HUES64 (cell line): ENCODE results near the gene TPST1.
A peak's percentile ranks its signal among the peaks of the same experiment; 100 is the strongest.

ENCODE experiments used
- H3K27ac ChIP-seq: 2 replicates; pipeline ENCODE4 v1.7.0; 2013; ENCODE audit warnings: low read depth, low read length, inconsistent platforms
- H3K27me3 ChIP-seq: 2 replicates; pipeline ENCODE4 v1.6.1; 2013; ENCODE audit warnings: mild to moderate bottlenecking, low read length; ENCODE audit not compliant: insufficient read depth
- H3K36me3 ChIP-seq: 2 replicates; pipeline ENCODE4 v1.6.1; 2013; ENCODE audit warnings: mild to moderate bottlenecking, low read length; ENCODE audit not compliant: insufficient read depth
- H3K4me1 ChIP-seq: 2 replicates; pipeline ENCODE4 v1.6.1; 2013; ENCODE audit warnings: mild to moderate bottlenecking, low read length, moderate library complexity; ENCODE audit not compliant: insufficient read depth
- H3K4me3 ChIP-seq: 2 replicates; pipeline ENCODE4 v1.5.1; 2013; ENCODE audit warnings: mild to moderate bottlenecking, low read length, moderate library complexity
- H3K9ac ChIP-seq: 2 replicates; pipeline ENCODE4 v1.6.1; 2013; ENCODE audit warnings: mild to moderate bottlenecking, low read depth, low read length
- H3K9me3 ChIP-seq: 2 replicates; pipeline ENCODE4 v1.6.1; 2013; ENCODE audit warnings: low read depth, low read length; ENCODE audit not compliant: insufficient read depth
- WGBS: fragments of 150-250, 120-280 bp; methylation state at CpG from one replicate; pipeline ENCODE4 v1.1.7; 2013; ENCODE audit warnings: missing lambda C conversion rate; 5-methylcytosine and 5-hydroxymethylcytosine counted together

TPST1 gene

DNA sequence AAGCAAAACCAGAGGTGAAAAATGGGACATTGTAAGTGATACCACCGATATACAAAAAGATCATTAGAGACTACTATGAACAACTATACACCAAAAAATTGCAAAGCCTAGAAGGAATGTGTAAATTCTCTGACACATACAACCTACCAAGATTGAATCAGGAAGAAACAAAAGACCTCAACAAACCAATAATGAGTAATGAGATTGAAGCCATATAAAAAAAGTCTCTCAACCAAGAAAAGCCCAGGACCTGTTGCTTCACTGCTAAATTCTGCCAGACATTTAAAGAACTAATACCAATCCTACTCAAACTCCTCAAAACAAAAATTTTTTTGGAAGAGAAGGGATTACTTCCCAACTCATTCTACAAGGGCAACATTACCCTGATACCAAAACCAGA lies 134.0 kb downstream of the TPST1 start:
- H3K36me3 ChIP-seq, result no peaks in the 10 kb centered on the region
- WGBS, result 100% methylated on average over 1 of the region's 1 CpG
- no peak overlapping the region for H3K27ac ChIP-seq
- peaks cover 16% of the 10 kb centered on the region; the same call in 1 of the 2 replicates for H3K9me3 ChIP-seq
- no peak overlapping the region for H3K9ac ChIP-seq
- H3K27me3 ChIP-seq, result no peaks in the 10 kb centered on the region
- no peak overlapping the region for H3K4me3 ChIP-seq
- H3K4me1 ChIP-seq, result no peaks in the 10 kb centered on the region

DNA sequence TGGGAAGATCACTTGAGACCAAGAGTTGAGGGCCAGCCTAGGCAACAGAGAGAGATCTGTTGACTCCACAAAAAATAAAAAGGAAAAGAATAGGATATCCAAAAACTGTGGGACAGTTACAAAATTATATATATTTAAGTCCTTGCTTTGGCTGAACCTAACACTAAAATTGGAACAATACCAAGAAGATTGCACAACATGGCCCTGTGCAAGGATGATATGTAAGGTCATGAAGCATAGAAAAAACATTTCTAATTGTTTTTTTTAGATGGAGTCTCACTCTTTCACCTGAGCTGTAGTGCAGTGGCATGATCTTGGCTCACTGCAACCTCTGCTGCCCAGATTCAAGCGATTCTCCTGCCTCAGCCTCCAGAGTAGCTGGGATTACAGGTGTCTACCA lies 139.0 kb downstream of the TPST1 start:
- no peak overlapping the region for H3K4me3 ChIP-seq
- no peaks in the 10 kb centered on the region for H3K27me3 ChIP-seq
- WGBS, result 98% methylated on average over 1 of the region's 1 CpG
- no peak overlapping the region for H3K9ac ChIP-seq
- H3K9me3 ChIP-seq, result peaks cover 9% of the 10 kb centered on the region; the same call in 1 of the 2 replicates
- no peak overlapping the region for H3K27ac ChIP-seq
- H3K36me3 ChIP-seq, result no peaks in the 10 kb centered on the region
- H3K4me1 ChIP-seq, result no peaks in the 10 kb centered on the region

DNA sequence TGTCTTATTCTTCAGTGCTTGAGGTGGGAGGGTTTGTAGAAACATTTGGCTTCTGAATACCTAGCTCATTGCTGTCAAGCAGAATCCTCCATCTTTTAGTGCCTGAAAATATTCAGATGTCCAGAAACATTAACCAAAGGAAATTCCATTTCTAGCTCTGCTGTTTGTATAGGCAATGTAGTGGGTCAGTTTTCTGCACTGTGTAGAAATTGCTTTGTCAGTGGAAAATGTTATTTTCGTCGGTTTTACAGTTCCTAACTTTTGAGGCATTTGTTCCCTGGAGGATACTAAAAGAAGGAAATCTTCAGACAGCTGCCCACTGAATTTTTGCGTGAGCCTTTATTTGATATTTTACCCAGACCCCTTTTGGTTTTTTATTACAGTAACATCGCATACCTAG lies 143.4 kb downstream of the TPST1 start:
- H3K9me3 ChIP-seq, result no peaks in the 10 kb centered on the region
- no peak overlapping the region for H3K27ac ChIP-seq
- H3K36me3 ChIP-seq, result no peaks in the 10 kb centered on the region
- peaks cover 8% of the 10 kb centered on the region; the same call in 1 of the 2 replicates for H3K4me1 ChIP-seq
- 77% methylated on average over 3 of the region's 4 CpGs for WGBS
- H3K9ac ChIP-seq, result no peak overlapping the region
- H3K4me3 ChIP-seq, result no peak overlapping the region
- H3K27me3 ChIP-seq, result no peaks in the 10 kb centered on the region

DNA sequence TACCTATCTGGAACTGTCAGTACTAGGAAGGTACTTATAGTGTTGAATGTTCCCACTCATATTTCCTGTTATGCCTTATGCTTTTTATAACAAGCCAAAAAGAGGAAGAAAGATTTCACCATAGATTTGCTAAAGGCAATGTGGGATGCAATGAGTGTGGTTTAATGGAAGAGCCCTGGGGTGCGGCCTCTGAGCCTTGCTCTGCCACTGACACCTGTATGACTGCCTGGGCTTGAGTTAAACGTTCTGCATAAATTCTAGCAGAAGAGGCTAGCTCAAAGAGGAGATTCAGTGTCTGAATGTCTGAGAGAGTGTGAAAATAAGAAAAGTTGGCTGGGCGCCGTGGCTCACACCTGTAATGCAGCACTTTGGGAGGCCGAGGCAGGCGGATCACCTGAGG lies 143.8 kb downstream of the TPST1 start:
- H3K9me3 ChIP-seq, result no peaks in the 10 kb centered on the region
- H3K4me1 ChIP-seq, result peaks cover 8% of the 10 kb centered on the region; the same call in 1 of the 2 replicates
- no peaks in the 10 kb centered on the region for H3K36me3 ChIP-seq
- 91% methylated on average over 6 of the region's 6 CpGs for WGBS
- no peak overlapping the region for H3K27ac ChIP-seq
- no peak overlapping the region for H3K9ac ChIP-seq
- no peak overlapping the region for H3K4me3 ChIP-seq
- no peaks in the 10 kb centered on the region for H3K27me3 ChIP-seq

DNA sequence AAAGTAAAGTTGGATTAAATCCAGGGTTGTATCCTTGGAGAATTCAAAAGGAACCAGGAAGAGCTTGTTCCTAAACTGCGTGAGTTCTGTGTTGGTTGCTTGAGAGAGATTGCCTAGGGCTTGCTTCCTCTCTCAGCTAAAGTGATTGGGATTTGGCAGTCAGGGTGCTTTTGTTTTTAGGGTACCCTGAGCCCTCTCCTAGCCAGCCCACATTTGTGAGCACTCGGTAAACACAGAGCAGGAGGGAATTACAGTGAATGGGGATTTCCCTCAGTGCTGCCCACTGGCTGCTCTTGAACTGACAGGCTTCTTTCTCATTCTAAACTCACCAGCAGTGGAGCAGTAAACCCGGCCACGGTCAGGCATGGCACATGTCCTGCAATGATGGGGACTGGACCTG lies 146.9 kb downstream of the TPST1 start:
- no peak overlapping the region for H3K9ac ChIP-seq
- H3K4me1 ChIP-seq, result peaks cover 8% of the 10 kb centered on the region; the same call in 1 of the 2 replicates
- H3K27ac ChIP-seq, result peak overlapping the region; percentile 42; the same call in 1 of the 2 replicates
- no peaks in the 10 kb centered on the region for H3K27me3 ChIP-seq
- WGBS, result 32% methylated on average over 4 of the region's 4 CpGs
- H3K4me3 ChIP-seq, result no peak overlapping the region
- H3K9me3 ChIP-seq, result no peaks in the 10 kb centered on the region
- no peaks in the 10 kb centered on the region for H3K36me3 ChIP-seq

DNA sequence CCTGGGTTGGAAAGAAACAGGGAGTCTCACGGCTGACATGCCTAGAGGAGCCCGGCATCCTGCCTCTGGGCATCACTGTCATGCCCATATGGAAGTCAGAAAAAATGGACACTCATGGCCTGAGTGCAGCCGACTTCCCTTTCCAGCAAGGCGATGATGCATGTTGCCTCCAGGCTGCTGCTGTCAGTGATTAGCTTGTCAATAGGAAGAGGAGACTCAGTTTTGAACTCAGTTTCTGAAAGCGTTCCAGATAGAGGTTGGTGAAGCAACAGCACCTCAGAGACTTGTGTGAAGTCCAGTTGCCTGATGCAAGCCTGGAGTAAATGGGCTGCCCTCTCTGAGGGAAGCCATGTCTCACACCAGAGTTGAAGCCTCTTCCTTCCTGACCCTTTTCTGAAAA lies 148.4 kb downstream of the TPST1 start:
- Histone ChIP-seq H3K9me3 (no peaks in the 10 kb centered on the region), H3K4me3 (no peak overlapping the region), H3K4me1 (peaks cover 8% of the 10 kb centered on the region; the same call in 1 of the 2 replicates), H3K9ac (no peak overlapping the region), H3K27me3 (no peaks in the 10 kb centered on the region), H3K27ac (no peak overlapping the region), H3K36me3 (no peaks in the 10 kb centered on the region)
- 93% methylated on average over 5 of the region's 5 CpGs for whole genome bisulfite sequencing

DNA sequence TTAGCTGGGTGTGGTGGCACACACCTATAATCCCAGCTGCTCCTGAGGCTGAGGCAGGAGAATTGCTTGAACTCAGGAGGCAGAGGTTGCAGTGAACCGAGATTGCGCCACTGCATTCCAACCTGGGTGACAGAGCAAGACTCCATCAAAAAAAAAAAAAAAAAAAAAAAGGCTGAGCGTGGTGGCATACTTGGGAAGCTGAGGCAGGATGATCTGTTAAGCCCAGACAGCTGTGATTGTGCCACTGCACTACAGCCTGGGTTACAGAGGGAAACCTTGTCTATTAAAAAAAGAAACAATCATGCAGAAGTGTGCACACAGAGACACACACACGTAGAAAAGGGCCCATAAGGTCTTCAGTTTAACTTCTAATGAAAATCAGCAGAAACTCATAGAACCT lies 150.6 kb downstream of the TPST1 start:
- Histone ChIP-seq H3K27me3 (no peaks in the 10 kb centered on the region), H3K9me3 (no peaks in the 10 kb centered on the region), H3K27ac (no peak overlapping the region), H3K4me3 (no peak overlapping the region), H3K9ac (no peak overlapping the region), H3K4me1 (peaks cover 8% of the 10 kb centered on the region; the same call in 1 of the 2 replicates), H3K36me3 (no peaks in the 10 kb centered on the region)
- 92% methylated on average over 4 of the region's 4 CpGs for WGBS

DNA sequence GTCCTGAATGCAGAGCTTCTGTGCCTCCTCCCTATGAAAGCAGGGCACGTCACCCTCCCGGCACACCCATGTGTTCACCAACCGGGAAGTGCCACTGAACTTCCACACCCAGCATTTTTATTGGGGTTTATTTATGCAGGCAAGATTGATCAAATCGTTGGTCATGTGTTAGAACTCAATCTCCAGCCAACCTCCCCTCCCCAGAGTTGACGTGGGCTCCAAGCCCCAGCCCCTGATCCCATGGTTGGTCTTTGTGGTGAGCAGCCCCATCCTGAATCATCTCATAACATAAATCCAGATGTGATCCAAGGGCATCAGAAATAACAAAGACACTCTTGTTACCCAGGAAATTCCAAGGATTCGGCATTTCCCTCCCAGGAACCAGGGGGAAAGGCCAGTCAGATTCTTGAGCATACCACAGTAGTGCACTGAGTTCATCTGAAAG lies 151.2 kb downstream of the TPST1 start:
- Histone ChIP-seq H3K36me3 (no peaks in the 10 kb centered on the region), H3K9ac (no peak overlapping the region), H3K4me3 (no peak overlapping the region), H3K9me3 (no peaks in the 10 kb centered on the region), H3K27me3 (no peaks in the 10 kb centered on the region), H3K27ac (no peak overlapping the region), H3K4me1 (peaks cover 8% of the 10 kb centered on the region; the same call in 1 of the 2 replicates)
- WGBS, result 87% methylated on average over 6 of the region's 6 CpGs

DNA sequence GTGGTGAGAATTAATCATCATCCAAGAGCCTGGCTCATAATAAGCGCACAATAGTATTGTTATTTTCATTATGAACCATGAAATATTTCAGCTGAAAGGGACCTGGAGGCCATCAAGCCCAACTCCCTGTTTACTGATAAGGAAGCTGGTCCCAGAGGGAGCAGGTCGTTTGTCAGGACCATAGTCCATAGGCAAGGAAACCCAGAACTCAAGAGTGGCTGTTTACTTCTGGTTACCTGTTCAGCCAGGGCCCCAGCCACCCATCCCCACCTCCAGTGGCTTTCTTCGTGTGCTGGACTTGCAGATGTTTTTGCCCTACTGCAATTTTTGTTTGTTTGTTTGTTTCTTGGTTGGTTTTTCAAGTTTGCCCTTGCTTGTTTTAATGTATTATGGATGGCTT lies 152.0 kb downstream of the TPST1 start:
- Histone ChIP-seq H3K9ac (no peak overlapping the region), H3K9me3 (no peaks in the 10 kb centered on the region), H3K36me3 (no peaks in the 10 kb centered on the region), H3K4me3 (no peak overlapping the region), H3K27me3 (no peaks in the 10 kb centered on the region), H3K4me1 (peaks cover 3% of the 10 kb centered on the region; the same call in 1 of the 2 replicates), H3K27ac (no peak overlapping the region)
- 91% methylated on average over 3 of the region's 3 CpGs for WGBS

DNA sequence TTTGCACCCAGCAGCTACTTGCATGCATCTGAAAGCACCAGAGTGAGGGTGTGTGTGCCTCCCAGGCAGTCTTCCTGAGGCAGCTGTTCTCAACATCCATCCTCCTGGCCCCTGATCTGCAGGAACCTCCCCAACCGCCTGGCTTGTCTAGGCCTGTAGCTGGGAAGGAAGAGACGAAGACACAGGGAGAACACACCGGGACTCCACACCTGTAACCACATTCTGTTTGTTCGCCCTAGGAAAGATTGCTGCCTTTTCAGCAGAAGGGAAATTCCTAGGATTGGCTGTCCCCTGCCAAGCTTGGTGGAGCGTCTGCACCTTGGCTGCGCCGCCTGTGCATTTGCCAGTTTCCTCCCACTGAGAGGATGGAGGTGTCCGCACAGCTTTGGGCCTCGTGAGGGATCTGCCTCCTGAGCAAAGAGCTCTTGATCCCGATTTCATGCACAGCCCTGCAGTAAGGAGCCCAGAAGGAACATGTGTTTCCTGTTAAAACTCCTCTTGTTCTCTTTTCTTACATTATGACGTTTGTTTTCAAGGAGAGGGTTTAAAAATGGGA lies 154.6 kb downstream of the TPST1 start:
- H3K27me3 ChIP-seq, result no peaks in the 10 kb centered on the region
- no peak overlapping the region for H3K27ac ChIP-seq
- no peaks in the 10 kb centered on the region for H3K4me1 ChIP-seq
- H3K4me3 ChIP-seq, result no peak overlapping the region
- WGBS, result 93% methylated on average over 11 of the region's 11 CpGs
- no peak overlapping the region for H3K9ac ChIP-seq
- no peaks in the 10 kb centered on the region for H3K36me3 ChIP-seq
- no peaks in the 10 kb centered on the region for H3K9me3 ChIP-seq

DNA sequence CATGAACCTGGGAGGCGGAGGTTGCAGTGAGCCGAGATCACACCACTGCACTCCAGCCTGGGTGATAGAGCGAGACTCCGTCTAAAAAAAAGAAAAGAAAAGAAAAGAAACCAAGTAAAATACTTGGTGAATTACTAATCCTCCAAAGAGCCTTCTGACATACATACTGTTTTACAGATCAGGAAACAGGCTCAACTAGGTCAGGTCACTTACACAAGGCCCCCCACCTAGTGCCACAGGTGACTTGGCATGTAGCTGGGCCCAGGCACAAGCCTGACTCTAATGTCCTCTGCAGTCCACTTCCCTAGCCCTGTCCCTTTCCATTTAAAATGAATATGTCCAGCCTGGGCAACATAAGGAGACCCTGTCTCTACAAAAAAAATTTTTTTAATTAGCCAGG lies 157.0 kb downstream of the TPST1 start:
- 94% methylated on average over 2 of the region's 4 CpGs for WGBS
- no peaks in the 10 kb centered on the region for H3K27me3 ChIP-seq
- no peaks in the 10 kb centered on the region for H3K36me3 ChIP-seq
- H3K4me3 ChIP-seq, result no peak overlapping the region
- no peak overlapping the region for H3K9ac ChIP-seq
- no peak overlapping the region for H3K27ac ChIP-seq
- no peaks in the 10 kb centered on the region for H3K4me1 ChIP-seq
- no peaks in the 10 kb centered on the region for H3K9me3 ChIP-seq

DNA sequence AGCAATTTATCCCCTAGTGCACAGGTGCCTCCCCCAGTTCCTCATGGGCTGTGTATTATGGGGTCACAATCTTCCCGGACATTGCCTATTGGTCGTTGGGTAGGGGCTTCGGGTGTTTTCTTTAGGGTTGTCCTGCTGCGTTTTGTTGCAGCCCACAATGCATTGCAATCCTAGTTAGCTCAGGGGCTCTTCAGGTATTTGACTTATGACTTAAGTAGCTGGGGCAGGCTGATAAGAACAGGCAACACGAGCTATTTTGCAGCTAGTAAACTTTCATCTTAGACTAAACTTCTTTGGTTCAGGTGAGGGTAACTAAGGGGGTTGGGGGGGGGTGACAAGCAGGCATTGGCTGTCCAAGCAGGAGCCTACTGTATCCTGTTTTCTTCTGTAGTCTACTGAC lies 158.5 kb downstream of the TPST1 start:
- H3K36me3 ChIP-seq, result no peaks in the 10 kb centered on the region
- no peaks in the 10 kb centered on the region for H3K9me3 ChIP-seq
- WGBS, result 78% methylated on average over 5 of the region's 5 CpGs

More for the DNA sequence above, 158.5 kb downstream of the TPST1 start:
- no peaks in the 10 kb centered on the region for H3K27me3 ChIP-seq
- no peak overlapping the region for H3K4me3 ChIP-seq
- no peak overlapping the region for H3K27ac ChIP-seq
- no peaks in the 10 kb centered on the region for H3K4me1 ChIP-seq
- no peak overlapping the region for H3K9ac ChIP-seq
